Erythroblast (primary cell): ENCODE data around the gene DOCK3.
"Not testable (repeated sequence)": the region's sequence is repeated elsewhere in the genome, so short reads cannot be mapped to it uniquely, and the experiment has no call there.

Experiments used
- DNase-seq, 2 experiments: peaks; one replicate each; lab custom pipeline; 2025; lab: John Stamatoyannopoulos, UW
- GATA1 ChIP-seq: IDR thresholded peaks from 2 replicates; pipeline ENCODE4 v1.6.1; 2011; ENCODE audit warnings: low read depth, mild to moderate bottlenecking, control low read depth, low read length, moderate library complexity
- POLR2A ChIP-seq: IDR thresholded peaks from 2 replicates; pipeline ENCODE4 v1.6.1; 2011; ENCODE audit warnings: mild to moderate bottlenecking, low read length

The DOCK3 gene

DNA sequence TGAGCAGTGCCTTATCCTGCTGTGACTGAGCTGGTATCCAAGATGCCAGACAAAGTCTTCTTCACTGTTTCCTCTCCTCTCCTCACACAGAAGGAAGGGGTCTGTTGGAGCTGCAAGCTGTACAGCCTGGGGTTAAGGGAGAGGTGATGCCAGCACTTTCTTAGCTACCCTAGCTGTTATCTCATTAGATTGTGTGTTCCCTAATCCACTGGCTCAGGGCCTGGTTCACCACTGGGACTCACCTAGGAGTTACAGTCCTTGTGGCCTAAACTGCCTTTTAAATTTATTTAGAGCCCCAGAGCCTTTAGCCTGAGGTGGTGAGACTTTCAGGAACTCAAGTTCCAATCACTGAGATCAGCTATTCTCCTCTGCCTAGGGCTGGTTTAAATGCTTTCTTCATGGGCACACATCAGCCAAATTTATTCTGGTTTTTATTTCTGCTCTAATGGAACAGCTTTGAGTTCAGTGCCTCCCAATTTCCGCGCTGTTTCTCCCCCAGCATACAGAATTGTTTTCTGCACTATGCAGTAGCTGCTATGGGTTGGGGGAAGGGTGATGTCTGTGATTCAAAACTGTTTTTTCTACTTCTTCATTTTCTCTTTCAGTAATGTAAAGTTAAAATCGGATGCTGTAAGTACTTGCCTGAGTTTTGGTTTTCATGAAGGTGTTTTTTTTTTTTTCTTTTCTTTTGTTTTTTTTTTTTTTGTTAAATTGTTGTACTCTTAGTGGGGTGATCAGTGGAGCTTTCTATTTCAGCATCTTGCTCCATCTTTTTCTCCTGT lies 198.8 kb downstream of the DOCK3 start:
- TF ChIP-seq GATA1 (no peak), POLR2A (no peak)
- DNase-seq = no peak

GRCh38 chr3:50874876-50875275 lies 200.1 kb downstream of the DOCK3 start:
- DNase-seq = not testable (repeated sequence)

DNA sequence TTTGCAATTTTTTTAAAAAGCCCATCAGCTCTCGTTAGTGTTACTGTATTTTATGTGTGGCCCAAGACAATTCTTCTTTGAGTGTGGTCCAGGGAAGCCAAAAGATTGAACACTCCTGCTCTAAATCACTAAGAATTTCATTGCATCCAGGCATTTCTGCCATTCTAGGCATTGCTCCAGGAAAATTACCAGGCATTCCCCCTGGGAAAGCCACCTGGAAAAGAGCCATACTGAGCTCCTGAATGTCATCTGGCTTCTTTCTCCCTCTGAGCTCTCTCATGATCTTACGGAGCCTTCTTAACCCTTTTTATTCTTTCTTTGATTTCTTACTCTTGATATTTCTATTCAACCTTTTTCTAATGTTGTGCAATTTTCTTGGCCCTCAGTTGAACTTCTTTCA lies 202.2 kb downstream of the DOCK3 start:
- DNase-seq = no peak
- TF ChIP-seq GATA1 = no peak

- not testable (repeated sequence) for DNase-seq
These were observed 208.0 kb downstream of the DOCK3 start for GRCh38 chr3:50882733-50883132.

GRCh38 chr3:50883755-50884154 lies 209.0 kb downstream of the DOCK3 start:
- TF ChIP-seq POLR2A = no peak
- DNase-seq = no peak

DNA sequence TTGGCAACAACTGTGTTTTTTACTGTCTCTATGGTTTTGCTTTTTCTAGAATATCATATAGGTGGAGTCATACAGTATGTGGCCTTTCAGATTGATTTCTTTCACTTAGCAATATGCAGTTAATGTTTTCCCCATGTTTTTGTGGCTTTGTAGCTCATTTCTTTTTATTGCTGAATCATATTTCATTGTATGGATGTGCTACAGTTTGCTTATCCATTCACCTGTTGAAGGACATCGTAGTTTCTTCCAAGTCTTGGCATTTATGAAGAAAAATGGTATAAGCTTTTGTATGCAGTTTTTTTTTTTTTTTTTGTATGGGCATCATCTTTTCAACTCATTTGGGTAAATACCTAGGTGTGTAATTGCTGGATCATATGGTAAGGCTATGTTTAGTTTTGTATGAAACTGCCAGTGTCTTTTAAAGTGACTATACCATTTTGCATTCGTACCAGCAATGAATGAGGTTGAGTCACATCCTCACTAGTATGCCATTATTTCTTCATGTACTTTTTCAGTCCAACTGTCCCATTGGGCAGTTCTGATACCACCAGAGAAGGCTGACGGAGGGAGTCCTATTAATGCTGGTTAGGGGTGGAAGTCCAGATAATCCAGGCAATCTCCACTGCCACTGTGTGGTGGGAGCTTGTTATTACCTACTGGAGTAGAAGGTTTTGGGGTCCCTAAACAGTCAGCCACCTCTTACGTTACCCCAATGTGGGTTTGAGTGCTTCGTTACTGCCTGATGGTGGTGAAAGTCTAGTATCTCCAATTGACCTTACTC lies 210.5 kb downstream of the DOCK3 start:
- TF ChIP-seq GATA1 (no peak), POLR2A (no peak)
- DNase-seq = peak in 1 of 2 experiments; percentile 1

- DNase-seq = no peak
- TF ChIP-seq POLR2A = no peak
- TF ChIP-seq GATA1 = no peak
These were observed 216.1 kb downstream of the DOCK3 start for GRCh38 chr3:50890688-50891344.

GRCh38 chr3:50901097-50901496 lies 226.4 kb downstream of the DOCK3 start:
- not testable (repeated sequence) for DNase-seq

DNA sequence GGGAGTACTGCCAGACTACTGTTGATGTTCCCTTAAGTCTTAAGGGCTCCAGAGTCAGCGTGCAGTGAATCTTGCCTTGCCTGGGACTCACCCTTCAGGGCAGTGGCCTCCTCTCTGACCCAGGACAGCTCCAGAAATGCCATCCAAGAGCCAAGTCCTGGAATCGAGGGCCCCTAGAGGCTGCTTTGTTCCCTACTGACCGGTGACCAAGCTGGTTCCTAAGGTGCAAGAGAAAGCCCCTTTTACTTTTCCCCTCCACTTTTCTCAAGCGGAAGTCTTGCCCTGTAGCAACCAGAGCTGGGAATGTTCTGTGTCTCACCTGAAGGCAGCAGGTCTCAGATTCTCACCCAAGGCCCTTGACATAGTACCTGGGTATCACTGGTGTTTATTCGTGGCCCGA lies 238.0 kb downstream of the DOCK3 start:
- no peak for TF ChIP-seq GATA1
- TF ChIP-seq POLR2A = no peak
- DNase-seq = no peak

- DNase-seq = no peak
- TF ChIP-seq GATA1 = no peak
- no peak for TF ChIP-seq POLR2A
These were observed 238.5 kb downstream of the DOCK3 start for GRCh38 chr3:50913260-50913659.

GRCh38 chr3:50922071-50922470 lies 247.3 kb downstream of the DOCK3 start:
- DNase-seq = not testable (repeated sequence)

- no peak for DNase-seq
- no peak for TF ChIP-seq GATA1
- no peak for TF ChIP-seq POLR2A
These were observed 249.2 kb downstream of the DOCK3 start for GRCh38 chr3:50923955-50924354.

DNA sequence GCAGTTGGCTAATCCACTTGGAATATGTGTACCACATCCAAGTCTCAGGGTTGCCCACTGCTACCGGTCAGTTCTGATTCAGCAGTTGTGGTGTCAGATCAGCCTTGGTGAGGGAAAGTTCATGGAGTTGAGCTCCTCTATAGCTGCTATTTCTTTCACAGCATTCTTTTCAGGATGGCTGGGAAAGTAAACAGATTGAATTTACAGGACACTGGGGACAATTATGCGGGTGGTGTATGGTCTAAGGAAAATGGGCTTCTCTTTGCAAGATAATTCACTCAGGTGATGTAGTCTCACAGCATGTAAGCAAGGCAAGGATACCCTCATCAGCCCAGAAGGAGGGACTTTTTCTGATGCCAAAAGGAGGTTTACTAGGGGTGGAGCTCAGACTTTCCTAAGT lies 249.9 kb downstream of the DOCK3 start:
- no peak for DNase-seq
- no peak for TF ChIP-seq POLR2A
- no peak for TF ChIP-seq GATA1

- DNase-seq = no peak
- TF ChIP-seq GATA1 (no peak), POLR2A (no peak)
These were observed 252.1 kb downstream of the DOCK3 start for GRCh38 chr3:50926868-50927267.
